GM12878 (cell line): ENCODE measurements around the gene ATP5F1D. TPM values are rescaled to one million over a fixed set of nuclear protein-coding genes. Genes with fewer than 3 reads are reported as not detected.
A peak's percentile ranks its signal among the peaks of the same experiment; 100 is the strongest.

Source experiments
- ATAC-seq: fragments of 200-7000 bp; cut with Tn5 transposase; 3 replicates; pipeline ENCODE4 v1.9.1; 2020; ENCODE audit warnings: mild to moderate bottlenecking, moderate library complexity
- BruUV-seq: library from RNA; stranded (reverse); fragments of 400-500 nt; replicated peaks from 2 replicates; lab custom pipeline; 2021; lab: Mats Ljungman, UMichigan
- CTCF ChIA-PET: fragments of 300-600 bp; sonication (Branson Sonifier 250); formaldehyde crosslinking; extraction: SDS; loops from one replicate; lab custom pipeline; 2021; ENCODE audit warnings: inconsistent platforms; lab: Yijun Ruan, JAX
- POLR2A ChIA-PET: fragments of 350-600 bp; formaldehyde crosslinking; extraction: SDS; loops from one replicate; lab custom pipeline; 2021; ENCODE audit warnings: inconsistent platforms; lab: Charles Lee
- RAD21 ChIA-PET: fragments of 300-600 bp; sonication (Branson Sonifier 250); formaldehyde crosslinking; loops from one replicate; lab custom pipeline; 2023; ENCODE audit warnings: antibody characterized with exemption; ENCODE audit not compliant: unreplicated experiment; lab: Charles Lee
- SMC1A ChIA-PET: fragments of 300-600 bp; sonication (Branson Sonifier 250); formaldehyde crosslinking; loops from one replicate; lab custom pipeline; 2023; ENCODE audit not compliant: unreplicated experiment, uncharacterized antibody; lab: Charles Lee
- DNase-seq: peaks from one replicate; pipeline ENCODE4 v3.0.0-alpha.2; 2011; ENCODE audit warnings: low read depth, low spot score
- FAIRE-seq: peaks from 3 replicates; lab custom pipeline; 2011; peaks lifted over from hg19 to GRCh38; lab: Jason Lieb, UNC
- H2AFZ ChIP-seq: 2 replicates; pipeline ENCODE4 v1.6.0; 2011; ENCODE audit warnings: low read depth, low read length, control low read depth; ENCODE audit not compliant: control insufficient read depth
- H3K27ac ChIP-seq: 2 replicates; pipeline ENCODE4 v1.5.1; 2011; ENCODE audit warnings: control low read depth; ENCODE audit not compliant: control insufficient read depth, insufficient read depth
- H3K27me3 ChIP-seq, 2 experiments: replicated peaks in 1 of 2; 2 replicates each; pipeline versions ENCODE4 v1.6.0 to v1.6.1; 2011; ENCODE audit warnings: low read length in 1 of 2; ENCODE audit not compliant: control insufficient read depth in 2 of 2, insufficient read depth in 2 of 2
- H3K36me3 ChIP-seq, 2 experiments: 2 replicates each; pipeline ENCODE4 v1.5.1; 2011; ENCODE audit warnings: low read length in 1 of 2; ENCODE audit not compliant: control insufficient read depth in 2 of 2, insufficient read depth in 2 of 2
- H3K4me1 ChIP-seq: 2 replicates; pipeline ENCODE4 v1.6.1; 2011; ENCODE audit warnings: mild to moderate bottlenecking, low read length, moderate library complexity, mixed read lengths; ENCODE audit not compliant: control insufficient read depth, insufficient read depth
- H3K4me2 ChIP-seq: 2 replicates; pipeline ENCODE4 v1.6.0; 2011; ENCODE audit warnings: control low read depth; ENCODE audit not compliant: control insufficient read depth, insufficient read depth
- H3K4me3 ChIP-seq: fragments of 200-600 bp; sonication (generic); 2 replicates; pipeline ENCODE4 v1.5.1; 2016
- H3K79me2 ChIP-seq: 2 replicates; pipeline ENCODE4 v1.6.0; 2011; ENCODE audit warnings: low read length; ENCODE audit not compliant: control insufficient read depth, insufficient read depth
- H3K9ac ChIP-seq: 2 replicates; pipeline ENCODE4 v1.8.0; 2011; ENCODE audit warnings: low read length, control low read depth, mixed read lengths; ENCODE audit not compliant: control insufficient read depth, insufficient read depth
- H3K9me3 ChIP-seq: replicated peaks from 3 replicates; pipeline ENCODE4 v1.5.1; 2011; ENCODE audit warnings: mild to moderate bottlenecking, low read length; ENCODE audit not compliant: control insufficient read depth, insufficient read depth
- H4K20me1 ChIP-seq: 2 replicates; pipeline ENCODE4 v1.6.0; 2011; ENCODE audit not compliant: control insufficient read depth, insufficient read depth
- GATAD2B ChIP-seq: fragments of 450-650 bp; conservative IDR thresholded peaks from 2 replicates; pipeline ENCODE4 v1.6.1; 2017; ENCODE audit warnings: low read depth, mild to moderate bottlenecking, moderate library complexity
- JUNB ChIP-seq: IDR thresholded peaks from 2 replicates; pipeline ENCODE4 v1.6.1; 2016; ENCODE audit warnings: antibody characterized with exemption, mild to moderate bottlenecking
- NR2C1 ChIP-seq: fragments of 450-650 bp; IDR thresholded peaks from 2 replicates; pipeline ENCODE4 v1.6.1; 2017; ENCODE audit warnings: antibody characterized with exemption, mild to moderate bottlenecking, moderate library complexity
- WGBS: methylation state at CpG from one replicate; pipeline ENCODE4 v1.1.6; 2016; ENCODE audit warnings: low lambda C conversion rate; ENCODE audit not compliant: insufficient replicate concordance, insufficient coverage; ENCODE audit errors: missing lambda C conversion rate; 5-methylcytosine and 5-hydroxymethylcytosine counted together
- in situ Hi-C: fragments of 300-500 bp; cut with MboI; formaldehyde crosslinking; loops from 9 replicates; pipeline ENCODE4 v1.14.3; 2018; ENCODE audit warnings: mixed read lengths
- intact Hi-C: fragments of 100-400 bp; cut with micrococcal nuclease; formaldehyde crosslinking; loops from one replicate; pipeline ENCODE4 v1.14.2; 2022; ENCODE audit not compliant: unreplicated experiment
- polyA plus RNA-seq, 11 experiments: library from polyadenylated mRNA; depleted of rRNA in 4 of 11; unstranded in 6 of 11; stranded (reverse) in 5 of 11; fragments of >200 nt; fragmentation: Nextera tagmentation in 4 of 11; fragmentation: Illumina TruSeq in 1 of 11; extraction: Ambion mirVana in 4 of 11; extraction: Trizol in 1 of 11; gene quantifications; 1 replicate in 1 of 11; 2 replicates in 10 of 11; pipeline versions ENCODE4 v1.2.1 to v1.2.3, GENCODE V29; 2011 to 2016; ENCODE audit warnings: inconsistent platforms in 2 of 11, missing spikeins in 2 of 11, low read depth in 1 of 11
- total RNA-seq, 4 experiments: library from RNA; depleted of rRNA in 3 of 4; stranded (reverse); fragments of >200 nt in 3 of 4; fragmentation: Illumina TruSeq in 1 of 4; extraction: Trizol in 1 of 4; gene quantifications; 2 replicates each; pipeline versions ENCODE4 v1.2.1 to v1.2.3, GENCODE V29; 2013 to 2021
- TF ChIP-seq, protein P1 (sequence below): IDR thresholded peaks from 2 replicates; pipeline ENCODE4 v1.6.1; 2012; ENCODE audit warnings: low read depth, low read length, improper control_type of control experiment
- TF ChIP-seq, protein P2 (sequence below): fragments of 450-650 bp; IDR thresholded peaks from 2 replicates; pipeline ENCODE4 v1.6.1; 2018; ENCODE audit warnings: mild to moderate bottlenecking, low read depth, moderate library complexity; ENCODE audit not compliant: partially characterized antibody

ATP5F1D gene
- total and polyA plus RNA-seq, 10 of the 15 experiments (the other 5 are each of a cell fraction or from before 2014, with no cell fraction given), result 7.2 to 357 (median 49.5) TPM

DNA sequence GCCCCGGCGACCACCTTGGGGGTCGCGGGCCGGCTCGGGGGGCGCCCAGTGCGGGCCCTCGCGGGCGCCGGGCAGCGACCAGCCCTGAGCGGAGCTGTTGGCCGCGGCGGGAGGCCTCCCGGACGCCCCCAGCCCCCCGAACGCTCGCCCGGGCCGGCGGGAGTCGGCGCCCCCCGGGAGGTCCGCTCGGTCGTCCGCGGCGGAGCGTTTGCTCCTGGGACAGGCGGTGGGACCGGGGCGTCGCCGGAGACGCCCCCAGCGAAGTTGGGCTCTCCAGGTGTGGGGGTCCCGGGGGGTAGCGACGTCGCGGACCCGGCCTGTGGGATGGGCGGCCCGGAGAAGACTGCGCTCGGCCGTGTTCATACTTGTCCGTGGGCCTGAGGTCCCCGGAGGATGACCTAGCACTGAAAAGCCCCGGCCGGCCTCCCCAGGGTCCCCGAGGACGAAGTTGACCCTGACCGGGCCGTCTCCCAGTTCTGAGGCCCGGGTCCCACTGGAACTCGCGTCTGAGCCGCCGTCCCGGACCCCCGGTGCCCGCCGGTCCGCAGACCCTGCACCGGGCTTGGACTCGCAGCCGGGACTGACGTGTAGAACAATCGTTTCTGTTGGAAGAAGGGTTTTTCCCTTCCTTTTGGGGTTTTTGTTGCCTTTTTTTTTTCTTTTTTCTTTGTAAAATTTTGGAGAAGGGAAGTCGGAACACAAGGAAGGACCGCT, 35.2 kb upstream of the ATP5F1D start:
- ChIA-PET CTCF (interaction anchor here (0.9 to 1.1 kb wide), 2 partner anchors 34 to 93 kb away, joined by 3 to 5 read pairs; no protein-coding TSS in a partner anchor), SMC1A (no interaction called here), POLR2A (interaction anchor here (0.8 kb wide), 1 partner anchor 83 kb away, joined by 3 read pairs; no protein-coding TSS in a partner anchor), RAD21 (interaction anchor here (0.6 kb wide), 1 partner anchor 138 kb away, joined by 3 read pairs; no protein-coding TSS in a partner anchor)
- H3K27me3 ChIP-seq, result no peaks in the 10 kb centered on the region
- peaks cover 17% of the 10 kb centered on the region for H3K4me1 ChIP-seq
- H3K4me3 ChIP-seq, result peak overlapping the region; percentile 98
- H3K79me2 ChIP-seq, result peaks cover 51% of the 10 kb centered on the region
- FAIRE-seq (no peak), ATAC-seq (no peak), DNase-seq (no peak)
- no peaks in the 10 kb centered on the region; the same call in 1 of the 2 replicates for H4K20me1 ChIP-seq
- TF ChIP-seq, protein P1, sequence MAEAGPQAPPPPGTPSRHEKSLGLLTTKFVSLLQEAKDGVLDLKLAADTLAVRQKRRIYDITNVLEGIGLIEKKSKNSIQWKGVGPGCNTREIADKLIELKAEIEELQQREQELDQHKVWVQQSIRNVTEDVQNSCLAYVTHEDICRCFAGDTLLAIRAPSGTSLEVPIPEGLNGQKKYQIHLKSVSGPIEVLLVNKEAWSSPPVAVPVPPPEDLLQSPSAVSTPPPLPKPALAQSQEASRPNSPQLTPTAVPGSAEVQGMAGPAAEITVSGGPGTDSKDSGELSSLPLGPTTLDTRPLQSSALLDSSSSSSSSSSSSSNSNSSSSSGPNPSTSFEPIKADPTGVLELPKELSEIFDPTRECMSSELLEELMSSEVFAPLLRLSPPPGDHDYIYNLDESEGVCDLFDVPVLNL, result no peak
- TF ChIP-seq GATAD2B (peak; percentile 9; the same call in 1 of the 2 replicates), JUNB (no peak), NR2C1 (no peak)
- TF ChIP-seq, protein P2, sequence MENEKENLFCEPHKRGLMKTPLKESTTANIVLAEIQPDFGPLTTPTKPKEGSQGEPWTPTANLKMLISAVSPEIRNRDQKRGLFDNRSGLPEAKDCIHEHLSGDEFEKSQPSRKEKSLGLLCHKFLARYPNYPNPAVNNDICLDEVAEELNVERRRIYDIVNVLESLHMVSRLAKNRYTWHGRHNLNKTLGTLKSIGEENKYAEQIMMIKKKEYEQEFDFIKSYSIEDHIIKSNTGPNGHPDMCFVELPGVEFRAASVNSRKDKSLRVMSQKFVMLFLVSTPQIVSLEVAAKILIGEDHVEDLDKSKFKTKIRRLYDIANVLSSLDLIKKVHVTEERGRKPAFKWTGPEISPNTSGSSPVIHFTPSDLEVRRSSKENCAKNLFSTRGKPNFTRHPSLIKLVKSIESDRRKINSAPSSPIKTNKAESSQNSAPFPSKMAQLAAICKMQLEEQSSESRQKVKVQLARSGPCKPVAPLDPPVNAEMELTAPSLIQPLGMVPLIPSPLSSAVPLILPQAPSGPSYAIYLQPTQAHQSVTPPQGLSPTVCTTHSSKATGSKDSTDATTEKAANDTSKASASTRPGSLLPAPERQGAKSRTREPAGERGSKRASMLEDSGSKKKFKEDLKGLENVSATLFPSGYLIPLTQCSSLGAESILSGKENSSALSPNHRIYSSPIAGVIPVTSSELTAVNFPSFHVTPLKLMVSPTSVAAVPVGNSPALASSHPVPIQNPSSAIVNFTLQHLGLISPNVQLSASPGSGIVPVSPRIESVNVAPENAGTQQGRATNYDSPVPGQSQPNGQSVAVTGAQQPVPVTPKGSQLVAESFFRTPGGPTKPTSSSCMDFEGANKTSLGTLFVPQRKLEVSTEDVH, result no peak
- no peak overlapping the region for H2AFZ ChIP-seq
- 1% methylated on average over 43 of the region's 78 CpGs for WGBS
- peak overlapping the region; percentile 88 for H3K9ac ChIP-seq
- peaks cover 0 to 8% of the 10 kb centered on the region in 2 experiments; a peak in 1 of 4 replicates for H3K36me3 ChIP-seq
- peak overlapping the region; percentile 86 for H3K4me2 ChIP-seq
- in situ Hi-C loops (no loop called here), intact Hi-C loops (no loop called here)
- no TSS peak for BruUV-seq
- no peaks in the 10 kb centered on the region for H3K9me3 ChIP-seq
- H3K27ac ChIP-seq, result peak overlapping the region; percentile 66
